Activated naive CD8-positive, alpha-beta T cell treated with anti-CD3 and anti-CD28 coated beads for 36 hours (primary cell): ENCODE data around the gene PDP2. TPM values are rescaled to one million over a fixed set of nuclear protein-coding genes. Genes with fewer than 3 reads are reported as not detected.

ENCODE experiments used
- DNase-seq: peaks from one replicate; pipeline ENCODE4 v3.0.0; 2021
- H3K27ac Mint-ChIP-seq: one replicate; pipeline ENCODE4 v1.8.0; 2022; ENCODE audit warnings: mild to moderate bottlenecking, moderate library complexity, mixed read lengths
- H3K27me3 Mint-ChIP-seq: one replicate; pipeline ENCODE4 v1.8.0; 2022; ENCODE audit warnings: mild to moderate bottlenecking, mixed read lengths
- H3K36me3 Mint-ChIP-seq: one replicate; pipeline ENCODE4 v1.8.0; 2021; ENCODE audit warnings: mild to moderate bottlenecking, mixed read lengths
- H3K4me1 Mint-ChIP-seq: one replicate; pipeline ENCODE4 v1.8.0; 2021; ENCODE audit warnings: mixed read lengths
- H3K4me3 Mint-ChIP-seq: one replicate; pipeline ENCODE4 v1.8.0; 2022; ENCODE audit warnings: mild to moderate bottlenecking, moderate library complexity, mixed read lengths
- H3K9me3 Mint-ChIP-seq: one replicate; pipeline ENCODE4 v1.8.0; 2022; ENCODE audit warnings: mixed read lengths
- total RNA-seq, 2 experiments: library from RNA; stranded (reverse); gene quantifications; one replicate each; pipeline ENCODE4 v1.2.3, GENCODE V29; 2021

Gene PDP2
- total RNA-seq, 2 experiments from 2014 or later, result 25.5 to 25.9 TPM

DNA sequence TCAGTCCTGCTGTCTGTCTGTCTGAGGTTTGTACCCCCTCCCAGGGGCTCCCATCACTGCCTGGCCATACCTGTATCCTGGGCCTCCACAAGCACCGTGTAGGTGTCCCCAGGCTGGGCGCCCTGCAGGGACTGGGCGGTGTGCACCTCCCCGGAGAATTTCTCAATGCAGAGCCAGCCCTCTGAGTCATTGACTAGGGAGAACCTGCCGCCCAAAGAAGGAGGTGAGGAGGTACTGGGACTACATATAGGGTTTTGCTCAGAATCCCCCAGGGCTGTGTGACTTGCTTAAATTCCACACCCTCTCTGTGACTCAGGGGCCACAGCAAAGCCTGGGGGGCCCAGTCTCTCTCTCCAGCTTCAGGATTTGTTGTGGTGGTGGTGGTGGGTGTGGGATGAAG lies 30.8 kb downstream of the PDP2 start:
- H3K4me1 Mint-ChIP-seq, result no peaks in the 10 kb centered on the region
- no peaks in the 10 kb centered on the region for H3K9me3 Mint-ChIP-seq
- no peak overlapping the region for H3K27ac Mint-ChIP-seq
- H3K36me3 Mint-ChIP-seq, result no peaks in the 10 kb centered on the region
- DNase-seq, result no peak
- H3K27me3 Mint-ChIP-seq, result no peaks in the 10 kb centered on the region
- H3K4me3 Mint-ChIP-seq, result no peak overlapping the region

DNA sequence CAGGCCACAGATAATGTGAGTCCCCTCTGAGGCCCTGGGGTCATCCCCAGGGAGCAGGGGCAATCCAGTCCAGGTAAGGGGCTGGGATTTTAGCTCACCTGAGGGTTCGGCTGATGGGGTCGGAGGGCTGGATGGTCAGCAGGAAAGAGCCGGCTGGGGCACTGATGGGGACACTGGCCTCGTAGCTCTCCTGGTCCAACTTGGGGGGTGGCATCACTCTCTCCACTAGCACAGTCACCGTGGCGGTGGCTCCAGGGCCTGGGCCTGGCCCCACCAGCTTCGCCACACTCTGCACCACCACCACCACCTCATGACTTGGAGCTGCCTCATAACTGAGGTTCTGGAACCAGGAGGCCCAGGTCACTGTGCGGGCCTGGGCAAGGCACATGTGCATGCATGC lies 31.5 kb downstream of the PDP2 start:
- no peak overlapping the region for H3K4me3 Mint-ChIP-seq
- no peak for DNase-seq
- H3K27me3 Mint-ChIP-seq, result no peaks in the 10 kb centered on the region
- no peak overlapping the region for H3K27ac Mint-ChIP-seq
- H3K4me1 Mint-ChIP-seq, result no peaks in the 10 kb centered on the region
- no peaks in the 10 kb centered on the region for H3K9me3 Mint-ChIP-seq
- no peaks in the 10 kb centered on the region for H3K36me3 Mint-ChIP-seq

DNA sequence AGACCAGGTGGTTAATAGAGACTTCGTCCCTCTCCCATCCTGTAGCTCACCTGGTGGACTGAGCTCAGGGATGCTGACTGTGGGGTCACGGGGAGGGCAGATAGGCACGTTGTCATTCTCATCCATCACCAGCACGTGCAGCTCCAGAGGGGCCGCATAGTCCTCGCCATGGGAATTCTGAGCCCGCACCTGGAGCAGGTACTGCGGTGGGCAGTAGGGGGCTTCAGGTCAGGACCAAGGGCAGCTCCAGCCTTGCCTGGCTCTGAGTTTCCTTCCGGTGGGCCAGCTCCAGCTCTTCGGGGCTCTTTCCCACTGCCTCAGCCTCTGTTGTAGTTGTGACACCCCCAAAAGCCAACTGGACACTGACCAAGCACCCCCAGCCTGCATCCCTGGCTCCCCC lies 32.8 kb downstream of the PDP2 start:
- no peaks in the 10 kb centered on the region for H3K27me3 Mint-ChIP-seq
- no peaks in the 10 kb centered on the region for H3K9me3 Mint-ChIP-seq
- no peaks in the 10 kb centered on the region for H3K36me3 Mint-ChIP-seq
- no peak overlapping the region for H3K27ac Mint-ChIP-seq
- DNase-seq, result no peak
- no peaks in the 10 kb centered on the region for H3K4me1 Mint-ChIP-seq
- no peak overlapping the region for H3K4me3 Mint-ChIP-seq

DNA sequence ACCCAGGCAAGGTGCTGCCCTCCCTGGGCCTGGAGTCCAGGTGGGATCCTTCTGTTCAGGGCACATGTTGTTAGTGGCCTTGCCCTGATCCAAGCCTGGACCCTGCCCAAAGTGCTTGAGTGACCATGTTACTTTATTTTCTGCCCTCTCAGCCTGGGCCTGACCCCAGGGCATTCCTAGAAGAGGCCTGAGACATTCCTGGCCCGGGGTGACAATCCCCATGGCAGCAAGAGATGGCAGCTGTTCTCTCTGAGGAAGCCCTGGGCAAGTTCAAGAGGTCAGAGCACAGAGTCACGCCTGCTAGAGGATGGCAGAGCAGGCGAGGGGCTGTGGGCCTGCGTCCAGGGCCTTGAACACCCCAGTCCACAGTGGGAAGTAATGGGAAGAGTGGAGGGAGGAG lies 33.4 kb downstream of the PDP2 start:
- DNase-seq, result no peak
- Mint-ChIP-seq H3K27me3 (no peaks in the 10 kb centered on the region), H3K36me3 (no peaks in the 10 kb centered on the region), H3K27ac (no peak overlapping the region), H3K4me1 (no peaks in the 10 kb centered on the region), H3K9me3 (no peaks in the 10 kb centered on the region), H3K4me3 (no peak overlapping the region)

DNA sequence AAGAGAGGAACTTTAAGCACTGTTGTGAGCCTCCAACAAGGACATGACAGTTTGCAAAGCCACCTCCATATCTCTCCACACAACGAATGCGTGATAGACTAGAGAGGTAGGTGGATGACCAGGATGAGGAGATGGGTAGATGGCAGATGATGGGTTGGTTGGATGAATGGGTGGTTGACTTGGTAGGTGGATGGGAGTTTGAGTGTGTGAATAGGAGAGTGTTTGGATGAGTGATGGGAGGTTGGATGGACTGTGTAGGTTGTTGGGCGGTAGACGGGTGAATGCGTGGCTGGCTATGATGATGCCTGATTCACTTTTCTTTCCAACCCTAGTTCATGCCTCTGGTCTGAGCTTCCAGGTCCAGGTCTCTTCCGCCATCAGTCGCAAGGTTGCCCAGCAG lies 34.2 kb downstream of the PDP2 start:
- no peaks in the 10 kb centered on the region for H3K9me3 Mint-ChIP-seq
- no peaks in the 10 kb centered on the region for H3K4me1 Mint-ChIP-seq
- DNase-seq, result no peak
- no peaks in the 10 kb centered on the region for H3K36me3 Mint-ChIP-seq
- no peak overlapping the region for H3K27ac Mint-ChIP-seq
- H3K27me3 Mint-ChIP-seq, result no peaks in the 10 kb centered on the region
- H3K4me3 Mint-ChIP-seq, result no peak overlapping the region

DNA sequence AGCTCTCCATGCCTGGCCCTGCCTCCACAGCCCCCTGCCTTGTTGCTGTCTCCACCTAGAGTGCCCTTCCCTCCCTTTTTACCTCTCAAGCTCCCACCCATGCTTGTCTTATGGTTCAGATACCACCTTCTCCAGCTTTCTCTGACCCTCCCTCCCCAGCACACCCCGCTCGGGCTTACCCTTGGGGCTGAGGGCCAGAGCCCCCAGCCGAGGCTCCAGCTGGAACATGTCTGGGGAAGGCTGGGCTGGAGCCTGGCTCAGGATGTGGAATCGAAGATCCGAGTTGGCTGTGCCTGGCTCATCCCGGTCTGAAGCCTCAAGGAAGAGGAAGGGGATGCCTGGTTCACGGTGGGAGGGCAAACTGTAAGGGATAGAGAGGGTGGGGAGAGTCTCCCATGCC lies 34.7 kb downstream of the PDP2 start:
- no peak overlapping the region for H3K4me3 Mint-ChIP-seq
- H3K36me3 Mint-ChIP-seq, result no peaks in the 10 kb centered on the region
- no peaks in the 10 kb centered on the region for H3K4me1 Mint-ChIP-seq
- H3K27ac Mint-ChIP-seq, result no peak overlapping the region
- no peak for DNase-seq
- peaks cover 3% of the 10 kb centered on the region for H3K27me3 Mint-ChIP-seq
- no peaks in the 10 kb centered on the region for H3K9me3 Mint-ChIP-seq

DNA sequence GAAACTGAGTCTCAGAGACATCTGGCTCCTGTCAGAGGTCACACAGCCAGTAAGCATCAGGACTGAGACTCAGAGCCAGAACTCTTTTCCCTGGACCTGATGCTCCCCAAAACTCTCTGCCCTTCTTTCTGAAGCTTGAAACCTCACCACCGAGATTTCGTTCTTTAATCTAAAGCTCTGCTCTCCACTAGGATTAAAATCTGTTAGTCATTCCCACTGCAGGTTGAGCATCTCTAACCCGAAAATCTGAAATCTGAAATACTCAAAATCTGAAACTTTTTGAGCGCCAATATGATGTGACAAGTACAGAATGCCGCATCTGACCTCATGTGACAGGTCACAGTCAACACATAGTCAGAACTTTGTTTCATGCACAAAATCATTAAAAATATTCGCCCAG lies 36.2 kb downstream of the PDP2 start:
- H3K4me3 Mint-ChIP-seq, result no peak overlapping the region
- no peak overlapping the region for H3K27ac Mint-ChIP-seq

DNA sequence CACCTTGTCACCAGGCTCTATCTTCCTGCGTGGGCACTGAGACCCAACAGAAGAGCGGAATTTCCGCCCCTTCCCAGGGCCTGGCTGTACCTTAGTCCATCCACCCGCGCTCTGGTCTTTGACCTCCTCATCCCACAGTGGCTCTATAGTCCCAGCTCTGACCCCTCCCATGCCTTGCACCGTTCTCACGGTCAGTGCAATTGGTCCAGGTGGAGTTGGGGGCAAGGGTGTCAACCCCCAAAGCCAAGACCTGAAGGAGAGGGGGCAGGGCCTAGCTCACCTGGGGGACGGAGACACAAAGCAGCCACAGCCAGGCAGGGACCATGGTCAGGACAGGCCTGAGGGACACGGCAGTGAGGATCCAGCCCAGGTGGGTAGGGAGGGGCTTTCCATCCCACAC lies 37.4 kb downstream of the PDP2 start:
- Mint-ChIP-seq H3K27me3 (peaks cover 15% of the 10 kb centered on the region), H3K36me3 (no peaks in the 10 kb centered on the region), H3K9me3 (no peaks in the 10 kb centered on the region), H3K4me3 (no peak overlapping the region), H3K4me1 (no peaks in the 10 kb centered on the region), H3K27ac (no peak overlapping the region)
- no peak for DNase-seq

More for the DNA sequence above, 36.2 kb downstream of the PDP2 start:
- no peaks in the 10 kb centered on the region for H3K4me1 Mint-ChIP-seq
- peaks cover 12% of the 10 kb centered on the region for H3K27me3 Mint-ChIP-seq
- no peak for DNase-seq
- no peaks in the 10 kb centered on the region for H3K36me3 Mint-ChIP-seq
- no peaks in the 10 kb centered on the region for H3K9me3 Mint-ChIP-seq

DNA sequence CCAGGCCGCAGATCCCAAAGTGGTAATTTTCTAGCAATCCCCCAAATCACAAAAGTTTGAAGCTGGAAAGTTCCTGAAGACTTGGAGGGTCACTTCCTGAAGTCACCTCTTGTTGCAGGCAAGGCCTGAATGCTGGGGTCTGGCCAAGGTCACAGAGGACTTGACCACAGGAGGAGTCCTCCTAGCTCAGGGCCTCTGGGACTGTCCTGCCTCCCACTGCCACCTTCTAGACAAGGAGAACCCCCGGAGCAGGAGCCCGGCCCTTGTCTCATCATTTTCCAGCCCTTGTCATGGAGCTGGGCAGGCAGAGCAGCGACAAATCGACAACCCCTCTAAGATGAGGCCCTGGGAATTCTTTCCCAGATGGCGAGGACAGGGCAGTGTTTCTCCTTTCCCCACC lies 38.0 kb downstream of the PDP2 start:
- DNase-seq, result no peak

DNA sequence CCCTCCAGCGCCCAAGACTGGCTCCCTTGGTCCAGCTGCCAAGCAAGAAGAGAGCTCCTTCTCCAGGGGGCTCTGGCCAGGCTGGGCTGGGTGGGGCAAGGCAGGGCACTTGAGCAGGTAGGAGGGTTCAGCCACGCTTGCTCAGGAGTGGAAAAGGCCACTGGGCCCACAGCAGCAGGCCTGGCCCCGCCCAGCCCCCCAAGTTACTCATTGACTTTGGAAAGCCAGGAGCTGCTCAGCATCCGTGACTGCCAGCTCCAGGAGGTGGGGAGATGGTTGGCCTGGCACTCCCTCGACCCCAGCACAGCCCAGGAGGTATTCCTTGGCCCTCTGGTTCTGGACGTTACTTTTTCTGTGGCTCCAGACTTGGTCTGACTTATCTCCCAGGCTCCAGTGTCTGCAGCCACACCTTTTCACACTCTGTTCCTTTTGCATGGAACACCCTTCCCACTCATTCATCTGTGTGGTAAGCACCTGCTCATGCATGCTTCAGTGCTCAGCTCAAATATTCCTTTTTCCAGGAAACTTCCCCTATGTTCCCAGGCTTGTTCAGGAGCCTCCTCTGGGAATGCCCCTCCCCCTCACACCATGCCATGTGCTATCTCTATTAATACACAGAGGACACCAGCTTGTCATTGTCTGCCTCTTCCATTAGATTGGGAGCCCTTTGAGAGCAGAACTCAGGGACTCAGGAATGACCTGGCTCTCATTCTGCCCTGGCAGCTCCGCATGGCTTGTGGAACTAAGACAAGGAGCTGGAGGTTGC lies 38.7 kb downstream of the PDP2 start, which contains the start of gene CDH16:
TSS of gene CDH16 (minus strand) at position 83 of the 766 bp plus-strand sequence. CDS start 820 bp downstream, outside the sequence.
- Mint-ChIP-seq H3K27me3 (peaks cover 27% of the 10 kb centered on the region), H3K27ac (no peak within 1 kb of the TSS), H3K9me3 (no peaks in the 10 kb centered on the region), H3K4me3 (no peak within 1 kb of the TSS), H3K4me1 (no peaks in the 10 kb centered on the region), H3K36me3 (no peaks in the 10 kb centered on the region)
- DNase-seq, result no peak

More for the DNA sequence above, 38.0 kb downstream of the PDP2 start:
- no peak overlapping the region for H3K27ac Mint-ChIP-seq
- no peaks in the 10 kb centered on the region for H3K36me3 Mint-ChIP-seq
- H3K9me3 Mint-ChIP-seq, result no peaks in the 10 kb centered on the region
- no peaks in the 10 kb centered on the region for H3K4me1 Mint-ChIP-seq
- H3K27me3 Mint-ChIP-seq, result peaks cover 21% of the 10 kb centered on the region
- H3K4me3 Mint-ChIP-seq, result no peak overlapping the region

DNA sequence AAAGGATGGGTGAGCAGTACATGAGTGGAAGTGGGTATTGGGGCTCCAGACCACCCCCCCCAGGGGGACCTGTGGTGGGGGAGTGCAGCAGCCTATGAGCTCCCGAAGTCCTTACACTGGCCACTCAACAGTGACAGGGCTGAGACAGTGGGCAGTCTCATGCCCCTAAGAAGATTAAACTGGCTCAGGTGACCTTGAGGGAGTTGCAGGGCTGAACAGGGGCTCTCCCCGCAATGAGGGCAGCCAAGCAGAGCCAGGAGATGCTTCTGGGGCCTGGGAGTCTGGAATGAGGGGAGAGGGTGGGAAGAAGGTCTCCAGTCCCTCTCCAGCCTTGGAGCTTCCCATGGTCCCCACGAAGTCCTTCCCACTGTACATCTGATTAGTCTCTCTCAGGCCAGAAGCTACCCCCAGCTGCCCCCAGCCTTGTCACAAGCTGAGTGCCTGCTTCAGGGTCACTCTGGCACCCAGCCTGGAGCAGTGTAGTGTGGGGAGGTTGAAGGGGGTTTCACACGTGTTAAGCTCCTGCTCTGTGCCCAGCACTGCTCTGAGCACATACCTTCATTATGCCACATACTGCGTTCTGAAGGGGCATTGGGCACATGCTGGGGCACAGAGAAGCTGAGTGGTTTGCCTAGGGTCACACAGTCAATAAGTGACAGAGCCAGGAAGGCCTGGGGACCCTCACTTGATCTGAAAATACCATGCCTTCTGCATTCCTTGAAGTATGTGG lies 39.4 kb downstream of the PDP2 start:
- no peaks in the 10 kb centered on the region for H3K36me3 Mint-ChIP-seq
- no peak for DNase-seq
- H3K9me3 Mint-ChIP-seq, result no peaks in the 10 kb centered on the region
- H3K4me3 Mint-ChIP-seq, result no peak overlapping the region
- H3K27me3 Mint-ChIP-seq, result peaks cover 35% of the 10 kb centered on the region
- H3K4me1 Mint-ChIP-seq, result no peaks in the 10 kb centered on the region
- H3K27ac Mint-ChIP-seq, result no peak overlapping the region

DNA sequence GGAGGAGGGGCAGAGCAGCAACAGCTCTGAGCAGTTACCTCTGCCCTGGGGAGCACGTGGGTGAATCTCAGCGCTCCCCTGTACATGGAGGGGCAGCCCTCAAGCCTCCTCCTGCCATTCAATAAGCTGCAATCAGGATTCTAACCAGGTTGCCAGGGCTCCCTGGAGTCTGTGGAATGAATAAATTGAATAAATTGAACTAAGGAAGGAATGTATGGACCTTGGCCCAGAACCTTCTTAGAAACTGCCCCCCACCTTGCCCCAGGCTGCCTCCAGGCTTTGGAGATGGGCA lies 39.9 kb downstream of the PDP2 start:
- H3K4me3 Mint-ChIP-seq, result no peak overlapping the region

DNA sequence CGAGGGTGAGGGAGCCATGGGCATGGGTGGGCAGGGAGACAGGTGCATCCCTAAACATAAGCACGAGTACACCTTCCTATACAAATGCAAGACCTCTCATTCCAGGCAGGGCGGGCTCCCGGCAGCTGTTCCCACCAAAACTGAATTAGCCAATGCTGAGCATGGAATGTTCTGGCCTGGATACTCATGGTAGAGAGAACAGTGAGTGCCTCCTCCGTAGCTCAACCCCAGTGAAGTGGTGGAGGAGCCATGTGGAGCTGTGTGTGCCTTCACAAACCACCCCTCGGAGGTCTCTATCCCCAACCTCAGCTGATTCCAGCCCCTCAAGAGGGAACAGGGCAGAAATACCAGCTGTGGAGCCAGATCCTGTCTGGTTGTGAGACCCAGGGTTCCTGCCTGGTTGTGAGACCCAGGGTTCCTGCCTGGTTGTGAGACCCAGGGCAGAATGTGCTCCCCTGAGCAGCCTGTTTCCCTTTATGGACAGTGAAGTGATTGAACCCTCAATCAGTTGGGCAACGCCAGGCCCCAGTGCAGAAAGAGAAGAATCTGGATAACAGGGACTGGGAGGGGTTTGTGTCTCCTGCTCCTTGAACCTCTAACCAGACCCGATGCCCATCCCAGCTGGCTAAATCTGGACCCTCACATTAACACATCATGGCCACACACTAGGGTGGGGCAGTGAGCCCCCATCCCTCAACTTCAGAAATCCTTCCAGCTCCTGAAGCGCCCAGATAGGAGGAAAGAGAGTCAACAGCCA lies 40.8 kb downstream of the PDP2 start:
- H3K4me3 Mint-ChIP-seq, result no peak overlapping the region
- no peaks in the 10 kb centered on the region for H3K9me3 Mint-ChIP-seq
- DNase-seq, result no peak
- H3K27me3 Mint-ChIP-seq, result peaks cover 46% of the 10 kb centered on the region
- H3K4me1 Mint-ChIP-seq, result no peaks in the 10 kb centered on the region
- H3K27ac Mint-ChIP-seq, result no peak overlapping the region
- H3K36me3 Mint-ChIP-seq, result no peaks in the 10 kb centered on the region

More for the DNA sequence above, 39.9 kb downstream of the PDP2 start:
- Mint-ChIP-seq H3K9me3 (no peaks in the 10 kb centered on the region), H3K36me3 (no peaks in the 10 kb centered on the region), H3K27me3 (peaks cover 38% of the 10 kb centered on the region), H3K4me1 (no peaks in the 10 kb centered on the region), H3K27ac (no peak overlapping the region)
- no peak for DNase-seq

DNA sequence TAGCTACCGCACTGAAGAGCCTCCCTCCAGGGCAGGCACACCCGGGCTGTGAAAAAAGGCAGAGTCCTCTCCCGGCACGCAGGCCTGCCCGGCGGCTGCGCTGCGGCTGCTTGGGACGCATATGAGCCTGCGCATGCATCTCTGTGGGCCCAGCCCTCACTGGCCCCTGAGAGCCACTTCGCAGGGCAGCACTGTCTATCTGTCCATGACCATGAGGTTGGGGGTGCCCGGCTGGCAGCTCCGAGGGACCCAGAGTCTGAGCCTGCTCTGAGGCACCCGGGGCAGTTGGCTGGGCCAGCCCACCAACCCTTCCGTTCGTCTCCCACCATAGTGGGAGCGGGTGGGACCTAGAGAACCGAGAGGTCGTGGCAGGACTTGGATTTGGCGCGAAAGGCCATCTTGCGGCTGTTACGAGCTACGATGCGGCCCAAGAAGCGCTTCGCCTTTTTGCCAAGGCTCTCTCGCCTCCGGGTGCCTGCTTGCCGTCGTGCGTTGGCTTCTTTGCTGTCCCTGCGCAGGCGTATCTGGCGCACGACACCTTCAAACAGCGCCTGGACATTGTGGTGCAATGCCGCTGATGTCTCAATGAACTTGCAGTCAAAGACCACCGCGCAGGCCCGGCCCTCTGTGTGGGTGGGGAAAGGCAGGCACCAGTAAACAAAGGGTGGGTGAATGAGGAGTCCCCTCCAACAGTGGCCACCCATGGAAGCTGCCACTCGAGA lies 41.6 kb downstream of the PDP2 start:
- Mint-ChIP-seq H3K9me3 (no peaks in the 10 kb centered on the region), H3K4me1 (no peaks in the 10 kb centered on the region), H3K27ac (no peak overlapping the region), H3K36me3 (no peaks in the 10 kb centered on the region), H3K27me3 (peaks cover 53% of the 10 kb centered on the region), H3K4me3 (no peak overlapping the region)
- no peak for DNase-seq

DNA sequence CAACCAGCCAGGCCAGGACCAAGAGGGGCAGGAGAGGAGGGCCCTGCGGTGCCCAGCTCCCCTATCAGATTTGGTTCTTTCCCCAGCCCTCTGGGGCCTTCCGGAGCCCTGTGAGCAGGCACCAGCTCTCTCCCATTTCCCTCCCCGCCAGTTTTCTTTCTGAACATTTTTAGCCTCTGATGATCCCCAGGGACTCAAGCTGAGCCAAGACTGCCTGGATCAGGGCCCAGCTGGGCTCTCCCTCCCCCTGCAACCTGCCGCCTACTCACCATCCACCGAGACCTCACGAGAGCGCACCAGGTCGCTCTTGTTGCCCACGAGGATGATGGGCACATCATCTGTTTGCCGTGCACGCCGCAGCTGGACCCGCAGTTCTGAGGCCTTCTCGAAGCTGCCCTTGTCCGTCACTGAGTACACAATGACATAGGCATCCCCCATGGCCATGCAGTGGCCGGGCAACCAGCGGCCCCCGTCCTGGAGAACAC lies 43.0 kb downstream of the PDP2 start:
- Mint-ChIP-seq H3K36me3 (no peaks in the 10 kb centered on the region), H3K27ac (no peak overlapping the region), H3K4me3 (no peak overlapping the region), H3K27me3 (peaks cover 53% of the 10 kb centered on the region), H3K4me1 (peaks cover 1% of the 10 kb centered on the region), H3K9me3 (no peaks in the 10 kb centered on the region)
- no peak for DNase-seq
